ENCODE data around the gene FZD7. TPM values are rescaled to one million over a fixed set of nuclear protein-coding genes. Genes with fewer than 3 reads are reported as not detected.
A peak's percentile ranks its signal among the peaks of the same experiment; 100 is the strongest.

FZD7 gene
- total and polyA plus RNA-seq, 9 of the 15 experiments (the other 6 are each of a cell fraction or from before 2014, with no cell fraction given), result 0.11 to 2.4 (median 0.69) TPM

DNA sequence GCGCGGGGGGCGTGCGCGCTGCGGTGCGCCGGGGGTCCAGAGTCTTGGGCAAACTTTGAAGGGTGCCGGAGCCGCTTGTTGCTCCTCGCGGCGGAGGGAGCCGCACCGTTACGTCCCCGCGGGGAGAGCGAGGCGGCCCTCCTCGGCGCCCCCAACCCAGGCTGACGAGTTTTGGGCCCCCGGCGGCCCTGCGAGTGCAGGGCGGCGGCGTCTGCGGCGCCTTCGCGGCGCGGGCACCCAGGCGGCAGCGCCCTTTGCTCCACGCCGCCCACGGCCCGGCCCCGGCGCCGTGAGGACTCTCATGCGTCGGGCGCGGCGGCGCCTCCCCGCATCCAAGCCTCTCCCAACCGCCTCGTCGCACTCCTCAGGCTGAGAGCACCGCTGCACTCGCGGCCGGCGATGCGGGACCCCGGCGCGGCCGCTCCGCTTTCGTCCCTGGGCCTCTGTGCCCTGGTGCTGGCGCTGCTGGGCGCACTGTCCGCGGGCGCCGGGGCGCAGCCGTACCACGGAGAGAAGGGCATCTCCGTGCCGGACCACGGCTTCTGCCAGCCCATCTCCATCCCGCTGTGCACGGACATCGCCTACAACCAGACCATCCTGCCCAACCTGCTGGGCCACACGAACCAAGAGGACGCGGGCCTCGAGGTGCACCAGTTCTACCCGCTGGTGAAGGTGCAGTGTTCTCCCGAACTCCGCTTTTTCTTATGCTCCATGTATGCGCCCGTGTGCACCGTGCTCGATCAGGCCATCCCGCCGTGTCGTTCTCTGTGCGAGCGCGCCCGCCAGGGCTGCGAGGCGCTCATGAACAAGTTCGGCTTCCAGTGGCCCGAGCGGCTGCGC is 814 bp downstream of the FZD7 start (continued):
- TF ChIP-seq ZNF655 (CRISPR knock-in tag; IDR thresholded peaks at IDR 0.05) (no peak), PURB (CRISPR knock-in tag; IDR thresholded peaks at IDR 0.05; ENCODE audit: low read depth) (no peak), TAL1 (IDR thresholded peaks at IDR 0.05) (no peak), ZNF12 (CRISPR knock-in tag; IDR thresholded peaks at IDR 0.05) (no peak), ZSCAN29 (IDR thresholded peaks at IDR 0.05) (no peak), ZNF586 (CRISPR knock-in tag; conservative IDR thresholded peaks at IDR 0.05) (no peak), ATF4 (CRISPR knock-in tag; IDR thresholded peaks at IDR 0.05) (no peak), ZFP30 (CRISPR knock-in tag; IDR thresholded peaks at IDR 0.05; ENCODE audit: borderline replicate concordance) (no peak), ETV6 (IDR thresholded peaks at IDR 0.05; ENCODE audit: borderline replicate concordance in 1 of 2, low read depth in 2 of 2, low read length in 1 of 2) (no peak), ETV6 (CRISPR knock-in tag; IDR thresholded peaks at IDR 0.05; ENCODE audit: borderline replicate concordance) (no peak), SIN3A (IDR thresholded peaks at IDR 0.05; ENCODE audit: borderline replicate concordance in 2 of 2, control insufficient read depth in 1 of 2, low read depth in 2 of 2, low read length in 2 of 2) (no peak), NFIC (IDR thresholded peaks at IDR 0.05) (no peak), RB1 (IDR thresholded peaks at IDR 0.05; ENCODE audit: low read depth) (0 out of 2 replicates have a peak, but pooled peaks have one; percentile 2), SREBF2 (CRISPR knock-in tag; IDR thresholded peaks at IDR 0.05) (no peak), GTF3C2 (IDR thresholded peaks at IDR 0.05; ENCODE audit: borderline replicate concordance, extremely low read depth, insufficient read length) (no peak), ZNF277 (CRISPR knock-in tag; IDR thresholded peaks at IDR 0.05; ENCODE audit: borderline replicate concordance) (no peak), ZNF584 (CRISPR knock-in tag; IDR thresholded peaks at IDR 0.05; ENCODE audit: low read depth) (no peak), MCM7 (IDR thresholded peaks at IDR 0.05) (no peak)
- TF ChIP-seq, protein P1, sequence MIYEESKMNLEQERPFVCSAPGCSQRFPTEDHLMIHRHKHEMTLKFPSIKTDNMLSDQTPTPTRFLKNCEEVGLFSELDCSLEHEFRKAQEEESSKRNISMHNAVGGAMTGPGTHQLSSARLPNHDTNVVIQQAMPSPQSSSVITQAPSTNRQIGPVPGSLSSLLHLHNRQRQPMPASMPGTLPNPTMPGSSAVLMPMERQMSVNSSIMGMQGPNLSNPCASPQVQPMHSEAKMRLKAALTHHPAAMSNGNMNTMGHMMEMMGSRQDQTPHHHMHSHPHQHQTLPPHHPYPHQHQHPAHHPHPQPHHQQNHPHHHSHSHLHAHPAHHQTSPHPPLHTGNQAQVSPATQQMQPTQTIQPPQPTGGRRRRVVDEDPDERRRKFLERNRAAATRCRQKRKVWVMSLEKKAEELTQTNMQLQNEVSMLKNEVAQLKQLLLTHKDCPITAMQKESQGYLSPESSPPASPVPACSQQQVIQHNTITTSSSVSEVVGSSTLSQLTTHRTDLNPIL (CRISPR knock-in tag; IDR thresholded peaks at IDR 0.05), result no peak

Data from K562 (cell line).